ENCODE data around the gene CHI3L1.

The CHI3L1 gene

GRCh38 chr1:203174324-203174985, 12.0 kb downstream of the CHI3L1 start:
- Histone ChIP-seq H3K36me3 (ENCODE audit: low read length) (no peaks in the 10 kb centered on the region), H3K27ac (ENCODE audit: low read depth, low read length) (no peak overlapping the region), H3K9me3 (ENCODE audit: insufficient read depth, low read length) (no peaks in the 10 kb centered on the region), H3K79me2 (ENCODE audit: insufficient read depth, low read length) (no peaks in the 10 kb centered on the region), H3K4me2 (ENCODE audit: low read depth, low read length, poor library complexity, severe bottlenecking) (no peak overlapping the region), H3K27me3 (ENCODE audit: low read length) (no peaks in the 10 kb centered on the region), H3K9ac (ENCODE audit: low read length) (no peak overlapping the region), H4K20me1 (ENCODE audit: low read depth, low read length) (no peaks in the 10 kb centered on the region), H2AFZ (ENCODE audit: low read depth, low read length, severe bottlenecking) (no peak overlapping the region), H3K4me3 (ENCODE audit: insufficient read depth, low read length, poor library complexity, severe bottlenecking) (no peak overlapping the region), H3K9me2 (replicated peaks; ENCODE audit: insufficient read depth, low read length) (no peaks in the 10 kb centered on the region), H3F3A (ENCODE audit: insufficient read depth) (no peaks in the 10 kb centered on the region)
- TF ChIP-seq CTCF (IDR thresholded peaks at IDR 0.05; ENCODE audit: insufficient read depth, low read length, poor library complexity, severe bottlenecking): no peak
- TF ChIP-seq EZH2phosphoT487 (conservative IDR thresholded peaks at IDR 0.05; ENCODE audit: low read length): no peak

GRCh38 chr1:203173566-203173965, 12.9 kb downstream of the CHI3L1 start:
- Histone ChIP-seq H4K20me1 (ENCODE audit: low read depth, low read length) (no peaks in the 10 kb centered on the region), H3K9ac (ENCODE audit: low read length) (no peak overlapping the region), H3K27me3 (ENCODE audit: low read length) (no peaks in the 10 kb centered on the region), H3K36me3 (ENCODE audit: low read length) (no peaks in the 10 kb centered on the region), H3K27ac (ENCODE audit: low read depth, low read length) (no peak overlapping the region), H3K9me3 (ENCODE audit: insufficient read depth, low read length) (no peaks in the 10 kb centered on the region), H3K9me2 (replicated peaks; ENCODE audit: insufficient read depth, low read length) (no peaks in the 10 kb centered on the region), H3K4me3 (ENCODE audit: insufficient read depth, low read length, poor library complexity, severe bottlenecking) (no peak overlapping the region), H3K4me2 (ENCODE audit: low read depth, low read length, poor library complexity, severe bottlenecking) (no peak overlapping the region), H3F3A (ENCODE audit: insufficient read depth) (no peaks in the 10 kb centered on the region), H3K79me2 (ENCODE audit: insufficient read depth, low read length) (no peaks in the 10 kb centered on the region), H2AFZ (ENCODE audit: low read depth, low read length, severe bottlenecking) (no peak overlapping the region)
- TF ChIP-seq EZH2phosphoT487 (conservative IDR thresholded peaks at IDR 0.05; ENCODE audit: low read length) (no peak), CTCF (IDR thresholded peaks at IDR 0.05; ENCODE audit: insufficient read depth, low read length, poor library complexity, severe bottlenecking) (no peak)

GRCh38 chr1:203173011-203173555, 13.4 kb downstream of the CHI3L1 start:
- Histone ChIP-seq H3F3A (ENCODE audit: insufficient read depth) (no peaks in the 10 kb centered on the region), H4K20me1 (ENCODE audit: low read depth, low read length) (no peaks in the 10 kb centered on the region), H3K27me3 (ENCODE audit: low read length) (no peaks in the 10 kb centered on the region), H3K79me2 (ENCODE audit: insufficient read depth, low read length) (no peaks in the 10 kb centered on the region), H3K4me3 (ENCODE audit: insufficient read depth, low read length, poor library complexity, severe bottlenecking) (no peak overlapping the region), H3K36me3 (ENCODE audit: low read length) (no peaks in the 10 kb centered on the region), H3K9me3 (ENCODE audit: insufficient read depth, low read length) (no peaks in the 10 kb centered on the region), H2AFZ (ENCODE audit: low read depth, low read length, severe bottlenecking) (no peak overlapping the region), H3K27ac (ENCODE audit: low read depth, low read length) (no peak overlapping the region), H3K9ac (ENCODE audit: low read length) (no peak overlapping the region), H3K9me2 (replicated peaks; ENCODE audit: insufficient read depth, low read length) (no peaks in the 10 kb centered on the region), H3K4me2 (ENCODE audit: low read depth, low read length, poor library complexity, severe bottlenecking) (no peak overlapping the region)
- no peak for TF ChIP-seq EZH2phosphoT487 (conservative IDR thresholded peaks at IDR 0.05; ENCODE audit: low read length)
- no peak for TF ChIP-seq CTCF (IDR thresholded peaks at IDR 0.05; ENCODE audit: insufficient read depth, low read length, poor library complexity, severe bottlenecking)

All from SU-DHL-6 (cell line).